ENCODE results near the gene SLC26A9. TPM values are rescaled to one million over a fixed set of nuclear protein-coding genes. Genes with fewer than 3 reads are reported as not detected.

Gene SLC26A9
- polyA plus RNA-seq (ENCODE audit: insufficient read length in 10 of 10), result under 1 TPM in 8 of 10 donors, not detected in 2; 0.04 to 0.14 (median 0.12) TPM
- long read RNA-seq, donor 1, result 0 reads
- long read RNA-seq, donor 2, result 0 reads
- long read RNA-seq, donor 3, result 0 reads
- long read RNA-seq, donor 4, result 0 reads
- long read RNA-seq, donor 5, result 0 reads
- long read RNA-seq, donor 6, result 0 reads
- long read RNA-seq, donor 7, result 0 reads
- long read RNA-seq, donor 8, result 0 reads
- long read RNA-seq, donor 9, result 0 reads

- DNase-seq, result no peak
Observed at GRCh38 chr1:205943245-205943644, at the start of gene SLC26A9. Gene SLC26A9 (minus strand): TSS chr1:205943456. CDS start chr1:205935820, 7,636 bp downstream.

DNA sequence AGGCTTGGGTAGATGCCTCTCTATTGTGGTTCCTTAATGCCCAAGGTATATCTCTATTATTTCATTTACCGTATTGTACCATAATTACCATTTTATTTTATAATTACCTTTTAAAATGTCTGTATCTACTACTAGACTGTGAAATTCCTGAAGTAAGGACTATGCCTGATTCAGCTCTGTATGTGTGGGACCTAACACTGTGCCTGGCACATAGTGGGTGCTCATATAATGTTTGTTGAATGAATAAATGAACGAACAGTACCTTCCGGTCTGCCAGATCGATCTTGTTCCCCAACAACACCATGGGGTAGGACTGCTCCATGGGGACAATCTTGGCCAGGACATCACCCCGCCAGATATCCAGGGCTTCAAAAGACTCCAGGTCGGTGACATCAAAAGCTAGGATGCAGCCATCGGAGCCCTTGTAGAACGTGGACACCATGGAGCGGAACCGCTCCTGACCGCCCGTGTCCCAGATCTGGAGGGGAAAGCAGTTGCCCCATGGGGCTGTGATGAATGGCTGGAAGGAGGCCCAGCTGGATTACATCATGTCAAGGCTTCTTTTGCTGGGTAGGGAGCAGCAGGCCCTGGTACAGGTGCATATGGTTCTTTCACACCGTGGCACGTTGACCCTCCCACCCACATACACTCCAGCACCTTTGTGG lies 49.1 kb upstream of the SLC26A9 start:
- DNase-seq, result no peak

GRCh38 chr1:205991237-205991636 lies 48.0 kb upstream of the SLC26A9 start:
- DNase-seq, result no peak

DNA sequence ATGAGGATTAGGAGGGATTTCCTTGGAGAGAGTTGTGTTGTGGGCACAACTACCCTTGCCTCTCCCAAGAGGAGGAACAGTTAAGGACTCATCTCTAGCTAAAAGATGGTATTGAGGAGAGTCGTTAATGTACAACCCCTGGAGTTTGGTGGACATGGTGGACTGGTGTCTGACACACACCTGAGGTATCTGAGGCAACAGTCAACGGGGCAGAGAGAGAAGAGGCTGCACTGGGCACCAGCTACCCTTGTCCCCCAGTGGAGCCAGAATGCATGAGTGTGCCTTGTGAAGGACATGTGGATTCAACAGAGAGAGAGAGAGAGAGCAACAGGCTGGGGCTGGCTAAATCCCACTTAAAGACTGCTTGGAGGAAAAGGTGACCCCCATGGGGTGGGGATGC lies 47.0 kb upstream of the SLC26A9 start:
- DNase-seq, result no peak

- no peak for DNase-seq
Observed at GRCh38 chr1:205989786-205990185, 46.5 kb upstream of the SLC26A9 start.

GRCh38 chr1:205988585-205988995 lies 45.3 kb upstream of the SLC26A9 start:
- DNase-seq, result peak in 1 of 3 donors; percentile 59

- DNase-seq, result no peak
Observed at GRCh38 chr1:205986861-205987260, 43.6 kb upstream of the SLC26A9 start.

- no peak for DNase-seq
Observed at GRCh38 chr1:205986292-205986691, 43.0 kb upstream of the SLC26A9 start.

- DNase-seq, result no peak
Observed at GRCh38 chr1:205985330-205986005, 42.2 kb upstream of the SLC26A9 start.

DNA sequence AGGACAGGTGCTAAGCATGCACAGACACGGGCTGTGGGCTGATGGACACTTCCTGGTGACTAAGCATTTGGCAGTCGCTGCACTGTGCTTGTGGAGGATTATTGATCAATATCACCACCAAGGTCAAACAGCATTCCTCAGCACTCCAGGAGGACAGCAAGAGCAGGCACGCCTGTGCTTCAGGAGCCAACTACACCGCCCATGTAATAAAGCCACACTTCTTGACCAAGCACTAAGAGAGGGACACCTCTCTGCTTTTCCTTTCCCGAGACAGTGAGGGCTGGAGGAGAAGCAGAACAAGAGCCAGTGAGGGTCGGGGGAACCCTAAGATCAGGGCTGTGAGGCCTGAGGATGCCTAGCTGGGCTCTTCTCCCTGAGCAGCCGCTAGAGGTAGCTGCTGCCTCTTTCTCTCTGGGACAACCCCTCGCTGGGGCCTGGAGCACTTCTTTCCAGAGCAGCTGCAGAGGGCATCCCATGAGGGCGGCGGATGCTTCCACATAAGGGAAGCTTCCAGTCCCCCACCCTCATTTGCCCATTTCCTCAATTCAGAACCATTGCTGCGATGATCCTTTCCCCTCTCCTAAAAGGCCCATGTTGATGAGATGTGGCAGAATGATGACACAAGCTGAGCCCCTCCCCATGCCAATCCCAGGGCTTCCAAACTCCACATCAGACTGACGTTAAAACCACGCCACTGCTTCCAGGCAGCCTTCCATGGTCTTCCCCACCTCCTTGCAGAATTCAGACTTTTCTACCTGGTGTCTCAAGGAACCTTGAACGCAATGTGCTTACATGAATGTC lies 40.9 kb upstream of the SLC26A9 start:
- peak; percentile 65 to 90 (median 77) for DNase-seq

GRCh38 chr1:205981257-205981656 lies 38.0 kb upstream of the SLC26A9 start:
- no peak for DNase-seq

DNA sequence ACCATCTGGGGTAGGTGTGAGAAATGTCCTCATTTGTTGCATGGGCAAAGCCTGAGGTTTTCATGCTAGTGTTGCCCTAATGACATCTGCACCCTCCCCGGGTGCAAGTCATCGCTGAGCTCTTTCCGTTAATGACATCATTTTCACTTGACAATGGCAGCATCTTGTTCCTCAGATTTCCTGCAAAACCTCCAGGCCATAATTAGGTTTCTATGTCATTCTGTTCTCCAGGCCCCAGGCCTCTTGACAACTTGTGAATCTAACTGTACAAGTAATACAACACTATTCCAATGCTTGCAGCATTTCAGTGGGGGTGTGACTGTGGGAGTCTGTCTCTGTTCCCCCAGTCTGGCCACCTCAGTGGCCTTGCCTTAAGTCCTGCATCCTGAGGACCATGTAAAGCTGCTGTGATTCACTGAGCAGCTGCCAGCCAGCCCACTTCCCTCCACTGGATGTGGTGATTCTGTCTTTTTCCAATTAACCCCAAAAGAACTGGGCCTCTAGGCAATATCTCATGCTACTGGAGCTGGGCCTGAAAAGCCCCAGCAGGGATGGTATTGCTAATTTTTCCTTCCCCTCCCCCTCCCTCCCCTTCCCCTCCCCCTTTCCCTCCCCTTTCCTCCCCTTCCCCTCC lies 37.1 kb upstream of the SLC26A9 start:
- no peak for DNase-seq

DNA sequence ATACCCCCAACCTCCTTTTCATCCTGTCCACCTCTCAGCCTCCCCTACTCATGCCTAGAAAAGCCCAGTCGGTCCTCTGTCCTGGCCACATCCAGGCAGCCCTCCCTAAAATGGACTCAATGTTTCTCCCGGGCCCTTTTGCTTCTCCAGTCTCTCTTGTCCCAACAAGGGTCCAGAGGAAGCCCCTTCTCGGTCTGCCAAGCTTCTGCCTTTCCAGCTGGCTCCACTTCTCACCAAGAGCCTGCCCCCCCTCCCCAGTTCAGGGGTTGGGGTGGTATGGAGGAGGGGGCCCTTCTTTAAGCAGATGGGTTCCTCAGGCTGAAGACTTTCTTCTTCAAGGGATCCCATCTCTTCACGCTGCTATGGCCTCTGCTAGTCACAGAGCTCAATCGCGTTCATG lies 36.0 kb upstream of the SLC26A9 start:
- no peak for DNase-seq

DNA sequence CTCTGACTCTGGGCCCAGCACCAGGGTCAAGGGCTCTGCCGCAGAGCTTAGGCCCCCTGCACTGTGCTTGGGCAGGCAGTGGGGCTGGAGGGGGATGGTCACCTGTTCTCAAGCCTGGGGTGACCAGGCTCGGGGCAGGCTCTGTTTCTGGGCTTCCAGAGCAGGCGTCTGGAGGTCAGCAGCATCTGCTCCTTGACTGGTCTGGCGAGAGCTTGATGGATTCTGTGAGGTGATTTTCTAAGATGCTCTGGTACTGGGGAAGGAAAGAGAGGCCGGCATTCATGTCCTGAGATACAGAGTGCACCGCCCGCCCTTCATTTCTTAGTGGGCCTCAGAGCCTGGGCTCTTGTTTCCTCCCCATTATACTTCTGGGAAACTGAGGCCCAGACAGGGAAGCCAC lies 35.4 kb upstream of the SLC26A9 start:
- DNase-seq, result no peak

- DNase-seq, result peak; percentile 74 to 87 (median 84)
Observed at GRCh38 chr1:205977402-205978014, 34.3 kb upstream of the SLC26A9 start.

DNA sequence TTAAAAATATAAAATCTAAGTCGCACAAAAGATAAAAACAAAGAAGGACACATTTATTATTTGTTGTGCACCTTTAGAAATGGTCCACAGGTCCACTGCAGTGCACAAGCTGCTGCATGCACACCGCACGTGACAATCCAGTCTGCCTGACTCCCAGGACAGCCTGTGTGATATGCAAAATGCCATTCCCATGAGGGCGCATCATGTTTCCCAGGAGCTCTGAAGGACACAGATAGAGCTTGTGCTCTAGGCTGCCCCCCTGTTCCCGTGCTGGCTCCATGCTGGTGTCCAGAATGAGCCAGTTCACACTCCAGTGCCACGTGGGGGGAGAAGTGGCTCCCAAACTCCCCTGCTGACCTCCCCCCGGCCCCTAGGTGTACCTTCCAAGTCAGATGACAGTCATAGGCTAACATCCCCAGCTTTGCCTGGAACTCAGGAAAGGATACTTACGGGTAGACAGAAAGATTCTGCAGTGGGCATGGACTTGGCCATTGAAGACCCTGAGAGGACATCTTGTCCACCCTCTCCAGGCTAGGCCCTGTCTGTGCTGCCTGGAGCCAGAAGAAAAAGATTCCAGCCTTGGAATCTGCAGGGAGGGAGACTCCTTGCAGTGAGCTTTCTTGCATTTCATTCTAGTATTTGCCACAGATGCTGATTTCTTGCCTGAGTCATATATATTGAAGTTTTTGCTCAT lies 33.6 kb upstream of the SLC26A9 start:
- DNase-seq, result peak in 1 of 3 donors; percentile 62

DNA sequence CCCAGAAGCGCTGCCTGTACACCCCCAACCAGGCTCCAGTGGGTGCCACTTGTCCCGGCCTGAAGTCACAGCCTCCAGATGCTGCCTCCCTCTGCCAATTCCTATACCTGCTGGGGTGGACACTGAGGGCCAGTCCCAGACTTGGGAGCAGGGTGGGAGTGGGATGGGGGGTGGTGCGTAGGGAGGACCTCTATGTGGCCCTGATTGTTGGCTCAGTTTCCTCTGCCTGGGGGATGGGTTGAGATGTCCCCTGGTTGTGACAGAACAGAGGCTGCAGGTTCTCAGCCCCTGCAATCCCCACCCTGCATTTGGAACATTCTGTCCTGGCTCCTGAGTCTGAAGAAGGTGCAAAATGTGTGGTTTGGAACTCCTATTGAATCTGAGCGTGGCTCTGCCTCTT lies 32.8 kb upstream of the SLC26A9 start:
- DNase-seq, result no peak

DNA sequence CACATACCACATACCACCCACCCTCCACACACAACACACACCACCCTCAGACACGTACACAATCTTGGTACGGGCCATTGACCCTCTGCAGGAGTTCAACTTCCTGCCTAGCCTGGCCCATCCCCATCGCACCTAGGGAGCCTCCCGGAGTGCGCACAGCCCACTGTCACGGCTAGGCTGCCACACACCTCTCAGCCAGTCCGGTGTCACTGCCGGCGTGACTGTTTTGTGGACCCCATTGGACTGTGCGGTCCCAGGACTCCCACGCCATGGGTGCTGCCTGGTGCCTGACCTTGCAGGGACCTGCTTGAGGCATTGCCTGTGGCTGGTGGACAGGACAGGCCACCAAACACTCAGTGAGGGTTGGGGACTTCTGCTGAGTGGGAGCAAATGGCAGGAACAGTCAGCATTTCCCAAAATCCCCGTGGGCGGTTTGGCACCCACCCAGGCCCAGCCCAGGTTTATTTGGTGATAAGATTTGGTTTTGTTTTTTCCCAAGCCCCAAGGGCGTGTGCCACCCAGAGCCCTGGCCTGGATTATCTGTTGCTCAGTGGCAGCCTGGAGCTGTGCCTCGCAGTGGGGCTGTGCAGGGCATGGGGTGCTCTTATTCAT lies 32.2 kb upstream of the SLC26A9 start:
- no peak for DNase-seq

- no peak for DNase-seq
Observed at GRCh38 chr1:205974712-205975111, 31.5 kb upstream of the SLC26A9 start.
